PC-9 (cell line): Measurements from ENCODE around the gene BHLHA15.

Source experiments
- EZH2 ChIP-seq: fragments of 200-600 bp; sonication (generic); IDR thresholded peaks from 2 replicates; pipeline ENCODE4 v1.8.0; 2017; ENCODE audit warnings: antibody characterized with exemption, low read depth
- TF ChIP-seq, protein P1 (sequence below): fragments of 200-600 bp; sonication (generic); conservative IDR thresholded peaks from 2 replicates; pipeline ENCODE4 v1.6.1; 2017; ENCODE audit warnings: mixed run types, antibody characterized with exemption, mild to moderate bottlenecking, moderate library complexity

DNA sequence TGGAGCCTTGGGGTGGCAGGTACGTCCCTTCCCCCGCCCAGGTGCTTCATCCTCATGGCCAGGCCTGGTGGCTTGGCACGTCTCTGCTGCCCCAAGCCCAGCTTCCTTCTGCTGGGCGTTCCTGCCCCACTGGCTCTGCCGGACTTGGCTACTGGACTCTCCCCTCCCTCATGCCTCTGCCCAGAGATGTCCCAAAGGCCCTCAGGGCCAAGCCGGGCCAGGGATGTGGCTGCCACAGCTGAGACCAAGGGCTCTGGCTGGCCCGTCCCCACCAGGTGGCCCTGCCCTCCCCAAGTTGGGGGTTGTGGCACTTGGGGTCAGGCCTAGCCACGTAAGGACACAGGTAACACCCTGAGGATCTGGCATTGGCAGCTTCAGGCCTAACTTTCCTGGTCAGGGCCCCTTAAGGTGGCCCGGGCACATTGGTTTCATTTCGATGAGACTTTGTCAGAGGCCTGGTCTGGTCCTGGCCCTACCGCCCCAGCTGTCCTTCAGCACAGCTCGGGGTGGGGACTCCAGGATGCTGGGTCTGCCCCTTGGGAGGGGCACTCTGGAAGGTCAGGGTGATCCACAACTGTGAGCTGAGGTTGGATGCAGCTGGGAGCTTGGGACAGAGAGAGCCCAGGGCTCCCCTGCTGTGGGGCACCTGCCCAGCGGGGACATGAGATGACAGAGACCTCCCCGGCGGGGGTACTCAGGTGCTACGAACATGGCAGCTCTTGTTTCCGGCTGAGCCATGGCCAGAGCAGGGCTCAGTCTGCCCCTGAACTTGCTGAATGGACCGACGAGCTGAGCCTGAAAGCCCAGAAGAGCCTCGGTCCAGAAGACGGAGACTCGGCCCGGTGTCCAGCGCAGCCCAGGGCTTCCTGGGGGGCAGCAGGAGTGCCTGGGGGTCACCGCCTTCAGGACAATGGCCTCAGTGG is 2.9 kb downstream of the BHLHA15 start:
- TF ChIP-seq, protein P1, sequence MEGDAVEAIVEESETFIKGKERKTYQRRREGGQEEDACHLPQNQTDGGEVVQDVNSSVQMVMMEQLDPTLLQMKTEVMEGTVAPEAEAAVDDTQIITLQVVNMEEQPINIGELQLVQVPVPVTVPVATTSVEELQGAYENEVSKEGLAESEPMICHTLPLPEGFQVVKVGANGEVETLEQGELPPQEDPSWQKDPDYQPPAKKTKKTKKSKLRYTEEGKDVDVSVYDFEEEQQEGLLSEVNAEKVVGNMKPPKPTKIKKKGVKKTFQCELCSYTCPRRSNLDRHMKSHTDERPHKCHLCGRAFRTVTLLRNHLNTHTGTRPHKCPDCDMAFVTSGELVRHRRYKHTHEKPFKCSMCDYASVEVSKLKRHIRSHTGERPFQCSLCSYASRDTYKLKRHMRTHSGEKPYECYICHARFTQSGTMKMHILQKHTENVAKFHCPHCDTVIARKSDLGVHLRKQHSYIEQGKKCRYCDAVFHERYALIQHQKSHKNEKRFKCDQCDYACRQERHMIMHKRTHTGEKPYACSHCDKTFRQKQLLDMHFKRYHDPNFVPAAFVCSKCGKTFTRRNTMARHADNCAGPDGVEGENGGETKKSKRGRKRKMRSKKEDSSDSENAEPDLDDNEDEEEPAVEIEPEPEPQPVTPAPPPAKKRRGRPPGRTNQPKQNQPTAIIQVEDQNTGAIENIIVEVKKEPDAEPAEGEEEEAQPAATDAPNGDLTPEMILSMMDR: no peak
- no peak for TF ChIP-seq EZH2
